Transverse colon (tissue), 4 donors: Measurements from ENCODE around the gene SLC38A6.

Source experiments
- EP300 ChIP-seq: sonication (generic); formaldehyde crosslinking; IDR thresholded peaks from one replicate; pipeline ENCODE4 v1.6.1; 2017; ENCODE audit warnings: antibody characterized with exemption, low read depth
- POLR2AphosphoS5 ChIP-seq, 3 donors: sonication (generic); formaldehyde crosslinking; IDR thresholded peaks; one replicate each; pipeline ENCODE4 v1.6.1; 2016; ENCODE audit warnings: antibody characterized with exemption in 3 of 3
- TF ChIP-seq, protein P1 (sequence below), 5 experiments: fragments of 200-600 bp in 3 of 5; fragments of 450-650 bp in 2 of 5; sonication (generic) in 3 of 5; IDR thresholded peaks; 1 replicate in 2 of 5; 2 replicates in 3 of 5; pipeline ENCODE4 v1.5.1; 2016 to 2017; ENCODE audit warnings: antibody characterized with exemption in 5 of 5, inconsistent platforms in 3 of 5, mild to moderate bottlenecking in 2 of 5, moderate library complexity in 1 of 5

DNA sequence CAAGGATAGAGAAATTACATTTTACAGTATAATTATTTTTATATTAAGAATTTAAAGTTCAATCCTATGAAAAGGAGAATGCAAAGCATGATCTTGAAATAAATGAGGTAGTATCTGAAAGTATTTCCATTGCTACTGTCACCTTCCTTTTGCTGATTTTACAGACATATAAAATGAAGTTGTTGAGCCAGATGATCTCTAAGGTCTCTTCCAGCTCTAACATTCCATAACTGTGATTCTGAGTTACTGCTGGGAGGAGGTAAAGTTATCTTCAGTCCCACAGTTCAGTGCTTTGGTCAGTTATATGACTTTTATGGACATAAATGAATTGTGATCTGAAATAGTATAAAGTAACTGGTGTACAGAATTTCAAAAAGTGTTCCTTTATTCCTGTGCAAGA lies 52.8 kb downstream of the SLC38A6 start:
- TF ChIP-seq, protein P1, sequence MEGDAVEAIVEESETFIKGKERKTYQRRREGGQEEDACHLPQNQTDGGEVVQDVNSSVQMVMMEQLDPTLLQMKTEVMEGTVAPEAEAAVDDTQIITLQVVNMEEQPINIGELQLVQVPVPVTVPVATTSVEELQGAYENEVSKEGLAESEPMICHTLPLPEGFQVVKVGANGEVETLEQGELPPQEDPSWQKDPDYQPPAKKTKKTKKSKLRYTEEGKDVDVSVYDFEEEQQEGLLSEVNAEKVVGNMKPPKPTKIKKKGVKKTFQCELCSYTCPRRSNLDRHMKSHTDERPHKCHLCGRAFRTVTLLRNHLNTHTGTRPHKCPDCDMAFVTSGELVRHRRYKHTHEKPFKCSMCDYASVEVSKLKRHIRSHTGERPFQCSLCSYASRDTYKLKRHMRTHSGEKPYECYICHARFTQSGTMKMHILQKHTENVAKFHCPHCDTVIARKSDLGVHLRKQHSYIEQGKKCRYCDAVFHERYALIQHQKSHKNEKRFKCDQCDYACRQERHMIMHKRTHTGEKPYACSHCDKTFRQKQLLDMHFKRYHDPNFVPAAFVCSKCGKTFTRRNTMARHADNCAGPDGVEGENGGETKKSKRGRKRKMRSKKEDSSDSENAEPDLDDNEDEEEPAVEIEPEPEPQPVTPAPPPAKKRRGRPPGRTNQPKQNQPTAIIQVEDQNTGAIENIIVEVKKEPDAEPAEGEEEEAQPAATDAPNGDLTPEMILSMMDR (IDR thresholded peaks at IDR 0.05) = no peak
- TF ChIP-seq POLR2AphosphoS5 (IDR thresholded peaks at IDR 0.05) = no peak
- no peak for TF ChIP-seq EP300
